Measurements from ENCODE around the gene ARID4B.

DNA sequence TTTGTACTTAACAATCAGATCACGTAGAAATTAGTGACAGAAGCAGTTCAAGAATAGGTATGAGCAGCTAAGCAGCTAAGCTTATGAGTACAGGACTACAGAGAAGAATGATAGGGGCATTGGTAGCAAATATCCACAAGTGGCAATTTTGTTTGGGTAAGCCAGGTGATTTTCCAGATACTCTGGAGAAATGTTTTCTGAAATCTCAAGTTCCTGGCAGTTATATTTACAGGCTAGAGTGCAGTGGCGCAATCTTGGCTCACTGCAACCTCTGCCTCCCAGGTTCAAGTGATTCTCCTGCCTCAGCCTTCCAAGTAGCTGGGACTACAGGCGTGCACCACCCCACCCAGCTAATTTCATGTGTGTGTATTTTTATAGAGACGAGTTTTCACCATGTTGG lies 55.1 kb downstream of the ARID4B start:
- TF ChIP-seq, protein P1, sequence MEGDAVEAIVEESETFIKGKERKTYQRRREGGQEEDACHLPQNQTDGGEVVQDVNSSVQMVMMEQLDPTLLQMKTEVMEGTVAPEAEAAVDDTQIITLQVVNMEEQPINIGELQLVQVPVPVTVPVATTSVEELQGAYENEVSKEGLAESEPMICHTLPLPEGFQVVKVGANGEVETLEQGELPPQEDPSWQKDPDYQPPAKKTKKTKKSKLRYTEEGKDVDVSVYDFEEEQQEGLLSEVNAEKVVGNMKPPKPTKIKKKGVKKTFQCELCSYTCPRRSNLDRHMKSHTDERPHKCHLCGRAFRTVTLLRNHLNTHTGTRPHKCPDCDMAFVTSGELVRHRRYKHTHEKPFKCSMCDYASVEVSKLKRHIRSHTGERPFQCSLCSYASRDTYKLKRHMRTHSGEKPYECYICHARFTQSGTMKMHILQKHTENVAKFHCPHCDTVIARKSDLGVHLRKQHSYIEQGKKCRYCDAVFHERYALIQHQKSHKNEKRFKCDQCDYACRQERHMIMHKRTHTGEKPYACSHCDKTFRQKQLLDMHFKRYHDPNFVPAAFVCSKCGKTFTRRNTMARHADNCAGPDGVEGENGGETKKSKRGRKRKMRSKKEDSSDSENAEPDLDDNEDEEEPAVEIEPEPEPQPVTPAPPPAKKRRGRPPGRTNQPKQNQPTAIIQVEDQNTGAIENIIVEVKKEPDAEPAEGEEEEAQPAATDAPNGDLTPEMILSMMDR (IDR thresholded peaks at IDR 0.05; ENCODE audit: insufficient read depth, low read length) = no peak
- no peak for TF ChIP-seq POLR2AphosphoS5 (IDR thresholded peaks at IDR 0.05; ENCODE audit: low read depth)
